ENCODE data around the gene ASB1. TPM values are rescaled to one million over a fixed set of nuclear protein-coding genes. Genes with fewer than 3 reads are reported as not detected.
A peak's percentile ranks its signal among the peaks of the same experiment; 100 is the strongest.
"Not testable (repeated sequence)": the region's sequence is repeated elsewhere in the genome, so short reads cannot be mapped to it uniquely, and the experiment has no call there.

ASB1 gene
- total RNA-seq, 1 donor from 2014 or later = 16.7 TPM

DNA sequence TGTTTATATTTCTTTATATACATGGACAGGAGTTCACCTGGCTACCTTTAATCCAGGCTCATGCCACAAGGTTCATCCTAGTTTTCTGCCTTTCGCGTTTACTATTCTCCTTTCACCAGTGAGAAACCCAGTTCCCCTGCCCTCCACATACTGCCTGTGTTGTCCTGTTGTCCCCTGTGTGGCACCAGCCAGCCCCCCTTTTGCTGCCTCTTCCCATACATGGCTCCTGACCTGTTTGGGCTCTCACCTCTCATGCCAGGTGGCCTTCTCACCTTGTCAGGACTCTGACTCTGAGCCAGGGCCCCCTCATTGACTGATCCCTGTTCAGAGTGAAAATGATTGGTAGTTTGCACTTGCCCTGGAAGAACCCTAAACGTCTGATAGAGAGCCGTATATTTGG, 13.6 kb downstream of the ASB1 start:
- no peaks in the 10 kb centered on the region for H3K27me3 ChIP-seq
- intact Hi-C loops (cut with DNase I) = no loop called here
- H3K4me1 ChIP-seq = peaks cover 26% of the 10 kb centered on the region
- H3K4me3 ChIP-seq = no peak overlapping the region
- H3K9me3 ChIP-seq = no peaks in the 10 kb centered on the region
- H3K27ac ChIP-seq = no peak overlapping the region
- TF ChIP-seq, protein P1, sequence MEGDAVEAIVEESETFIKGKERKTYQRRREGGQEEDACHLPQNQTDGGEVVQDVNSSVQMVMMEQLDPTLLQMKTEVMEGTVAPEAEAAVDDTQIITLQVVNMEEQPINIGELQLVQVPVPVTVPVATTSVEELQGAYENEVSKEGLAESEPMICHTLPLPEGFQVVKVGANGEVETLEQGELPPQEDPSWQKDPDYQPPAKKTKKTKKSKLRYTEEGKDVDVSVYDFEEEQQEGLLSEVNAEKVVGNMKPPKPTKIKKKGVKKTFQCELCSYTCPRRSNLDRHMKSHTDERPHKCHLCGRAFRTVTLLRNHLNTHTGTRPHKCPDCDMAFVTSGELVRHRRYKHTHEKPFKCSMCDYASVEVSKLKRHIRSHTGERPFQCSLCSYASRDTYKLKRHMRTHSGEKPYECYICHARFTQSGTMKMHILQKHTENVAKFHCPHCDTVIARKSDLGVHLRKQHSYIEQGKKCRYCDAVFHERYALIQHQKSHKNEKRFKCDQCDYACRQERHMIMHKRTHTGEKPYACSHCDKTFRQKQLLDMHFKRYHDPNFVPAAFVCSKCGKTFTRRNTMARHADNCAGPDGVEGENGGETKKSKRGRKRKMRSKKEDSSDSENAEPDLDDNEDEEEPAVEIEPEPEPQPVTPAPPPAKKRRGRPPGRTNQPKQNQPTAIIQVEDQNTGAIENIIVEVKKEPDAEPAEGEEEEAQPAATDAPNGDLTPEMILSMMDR (IDR thresholded peaks at IDR 0.05) = no peak
- TF ChIP-seq POLR2A (IDR thresholded peaks at IDR 0.05) (no peak), POLR2AphosphoS5 (IDR thresholded peaks at IDR 0.05; ENCODE audit: insufficient read depth in 1 of 2, low read depth in 1 of 2) (no peak)
- H3K36me3 ChIP-seq = peaks cover 0 to 31% of the 10 kb centered on the region in 2 donors
- no peak for DNase-seq (ENCODE audit: extremely low spot score in 2 of 2)

DNA sequence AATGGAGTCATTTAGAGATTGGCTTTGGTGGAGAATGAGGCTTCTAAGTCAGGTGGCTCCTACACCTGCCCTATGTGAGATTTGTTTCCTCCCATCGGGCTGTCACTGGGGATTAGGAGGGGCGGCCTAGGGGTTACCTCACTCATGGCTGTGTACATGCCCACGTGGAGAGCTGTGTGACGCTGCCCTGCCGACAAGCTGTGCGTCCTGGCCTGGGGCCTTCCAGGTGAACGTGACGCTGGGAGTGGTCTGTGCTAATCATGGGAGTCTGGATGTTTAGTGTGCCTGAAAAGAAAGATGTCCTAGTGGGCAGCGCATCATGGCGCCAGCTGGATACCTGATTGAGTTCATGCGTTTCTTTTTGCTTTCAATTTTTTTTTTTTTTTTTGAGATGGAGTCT, 14.0 kb downstream of the ASB1 start:
- Histone ChIP-seq H3K9me3 (no peaks in the 10 kb centered on the region), H3K36me3 (peaks cover 0 to 31% of the 10 kb centered on the region in 2 donors), H3K27ac (no peak overlapping the region), H3K27me3 (no peaks in the 10 kb centered on the region), H3K4me1 (peaks cover 26% of the 10 kb centered on the region), H3K4me3 (no peak overlapping the region)
- TF ChIP-seq POLR2A (IDR thresholded peaks at IDR 0.05) (no peak), POLR2AphosphoS5 (IDR thresholded peaks at IDR 0.05; ENCODE audit: insufficient read depth in 1 of 2, low read depth in 1 of 2) (no peak)
- TF ChIP-seq, protein P1 (IDR thresholded peaks at IDR 0.05) = no peak
- intact Hi-C loops (cut with DNase I) = no loop called here
- DNase-seq (ENCODE audit: extremely low spot score in 2 of 2) = no peak

DNA sequence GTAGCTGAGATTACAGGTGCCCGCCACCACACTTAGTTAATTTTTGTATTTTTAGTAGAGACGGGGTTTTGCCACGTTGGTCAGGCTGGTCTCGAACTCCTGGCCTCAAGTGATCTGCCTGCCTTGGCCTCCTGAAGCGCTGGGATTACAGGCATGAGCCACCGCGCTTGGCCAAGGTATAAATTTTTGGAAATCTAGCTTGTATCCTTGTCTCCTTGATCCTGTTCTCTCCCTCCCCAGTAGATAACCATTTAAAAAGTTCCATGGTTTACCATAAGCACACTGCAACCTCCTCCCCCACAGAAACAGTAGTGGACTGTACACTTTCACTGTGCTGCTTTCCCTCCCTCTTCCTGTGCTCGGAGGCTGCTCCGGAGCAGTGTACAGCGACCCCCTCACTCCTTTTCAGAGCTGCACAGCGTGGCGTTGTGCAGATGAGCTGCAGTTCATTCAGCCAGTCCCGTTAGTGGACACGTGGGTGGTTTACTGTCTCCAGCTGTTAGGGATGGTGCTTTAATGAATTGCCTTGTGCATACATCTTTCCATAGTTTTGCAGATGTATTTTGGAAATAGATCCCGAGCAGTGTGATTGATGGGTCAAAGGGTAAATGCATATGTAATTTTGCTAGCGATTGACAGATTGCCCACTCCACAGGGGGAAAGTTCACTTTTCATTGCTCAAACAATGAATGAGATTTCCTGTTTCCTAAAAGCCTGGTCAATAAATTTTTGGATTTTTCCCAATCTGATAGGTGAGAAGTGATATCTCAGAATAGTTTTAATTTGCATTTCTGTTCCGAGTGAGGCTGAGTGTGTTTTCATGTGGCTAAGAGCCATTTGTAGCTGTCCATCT, 14.8 kb downstream of the ASB1 start:
- Histone ChIP-seq H3K4me1 (peaks cover 26% of the 10 kb centered on the region), H3K9me3 (no peaks in the 10 kb centered on the region), H3K36me3 (peaks cover 0 to 31% of the 10 kb centered on the region in 2 donors), H3K27me3 (no peaks in the 10 kb centered on the region), H3K4me3 (no peak overlapping the region), H3K27ac (no peak overlapping the region)
- peak in 1 of 2 donors; percentile 70 for DNase-seq (ENCODE audit: extremely low spot score in 2 of 2)
- intact Hi-C loops (cut with DNase I) = no loop called here
- no peak for TF ChIP-seq POLR2AphosphoS5 (IDR thresholded peaks at IDR 0.05; ENCODE audit: insufficient read depth in 1 of 2, low read depth in 1 of 2)
- no peak for TF ChIP-seq POLR2A (IDR thresholded peaks at IDR 0.05)
- TF ChIP-seq, protein P1 (IDR thresholded peaks at IDR 0.05) = no peak

DNA sequence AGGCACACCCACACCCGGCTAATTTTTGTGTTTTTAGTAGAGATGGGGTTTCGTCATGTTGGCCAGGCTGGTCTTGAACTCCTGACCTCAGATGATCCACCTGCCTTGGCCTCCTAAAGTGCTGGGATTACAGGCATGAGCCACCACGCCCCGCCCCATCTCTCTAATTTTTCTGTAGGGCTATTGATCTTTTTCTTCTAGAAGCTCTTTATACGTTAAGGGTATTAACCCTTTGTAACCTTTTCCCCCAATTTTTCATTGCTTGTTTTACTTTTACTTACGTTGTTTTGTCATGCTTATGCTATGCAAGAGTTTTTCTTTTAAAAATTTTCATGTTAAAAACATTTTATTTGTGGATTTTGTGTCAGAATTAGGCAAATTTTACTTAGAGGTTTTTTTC, 15.5 kb downstream of the ASB1 start:
- H3K27me3 ChIP-seq; H3K27ac ChIP-seq; H3K4me3 ChIP-seq; intact Hi-C loops (cut with DNase I); DNase-seq (ENCODE audit: extremely low spot score in 2 of 2); H3K9me3 ChIP-seq: not testable (repeated sequence)
- Histone ChIP-seq H3K36me3 (peaks cover 0 to 39% of the 10 kb centered on the region in 2 donors), H3K4me1 (peaks cover 26% of the 10 kb centered on the region)

DNA sequence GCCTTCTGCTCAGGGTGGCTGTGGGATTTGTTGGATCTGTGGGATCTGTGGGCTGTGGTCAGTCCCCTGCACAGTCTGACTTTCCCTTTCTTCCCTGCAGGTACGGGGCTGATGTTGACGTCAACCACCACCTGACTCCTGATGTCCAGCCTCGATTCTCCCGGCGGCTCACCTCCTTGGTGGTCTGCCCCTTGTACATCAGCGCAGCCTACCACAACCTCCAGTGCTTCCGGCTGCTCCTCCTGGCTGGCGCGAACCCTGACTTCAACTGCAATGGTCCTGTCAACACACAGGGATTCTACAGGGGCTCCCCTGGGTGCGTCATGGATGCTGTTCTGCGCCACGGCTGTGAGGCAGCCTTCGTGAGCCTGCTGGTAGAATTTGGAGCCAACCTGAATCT, 17.5 kb downstream of the ASB1 start:
- H3K4me3 ChIP-seq = no peak overlapping the region
- intact Hi-C loops (cut with DNase I) = no loop called here
- TF ChIP-seq, protein P1 (IDR thresholded peaks at IDR 0.05) = no peak
- TF ChIP-seq POLR2A (IDR thresholded peaks at IDR 0.05) (no peak), POLR2AphosphoS5 (IDR thresholded peaks at IDR 0.05; ENCODE audit: insufficient read depth in 1 of 2, low read depth in 1 of 2) (no peak)
- DNase-seq (ENCODE audit: extremely low spot score in 2 of 2) = peak; percentile 58 to 70
- peaks cover 0 to 39% of the 10 kb centered on the region in 2 donors for H3K36me3 ChIP-seq
- no peak overlapping the region for H3K27ac ChIP-seq
- H3K27me3 ChIP-seq = no peaks in the 10 kb centered on the region
- H3K9me3 ChIP-seq = no peaks in the 10 kb centered on the region
- peaks cover 17% of the 10 kb centered on the region for H3K4me1 ChIP-seq

Measured in vagina (tissue), 2 donors.